Tongue (tissue), 2 donors: ENCODE results near the gene KAZN. TPM values are rescaled to one million over a fixed set of nuclear protein-coding genes. Genes with fewer than 3 reads are reported as not detected.

Source experiments
- DNase-seq: peaks from one replicate; pipeline ENCODE4 v3.0.0-alpha.2; 2015
- total RNA-seq: library from RNA; depleted of rRNA; stranded (reverse); fragments of >200 nt; gene quantifications from one replicate; pipeline ENCODE4 v1.2.3, GENCODE V29; 2014

The KAZN gene
- total RNA-seq, 1 donor from 2014 or later: 12.3 TPM

- DNase-seq: no peak
Observed at GRCh38 chr1:14888374-14888773, 289.9 kb downstream of the KAZN start.

GRCh38 chr1:14889825-14890440 lies 291.4 kb downstream of the KAZN start:
- DNase-seq: no peak

GRCh38 chr1:14891991-14892390 lies 293.5 kb downstream of the KAZN start:
- no peak for DNase-seq

GRCh38 chr1:14894811-14895560 lies 296.5 kb downstream of the KAZN start:
- no peak for DNase-seq

GRCh38 chr1:14895727-14896126 lies 297.2 kb downstream of the KAZN start:
- no peak for DNase-seq

GRCh38 chr1:14896381-14897079 lies 298.0 kb downstream of the KAZN start:
- no peak for DNase-seq

- no peak for DNase-seq
Observed at GRCh38 chr1:14897080-14897449, 298.6 kb downstream of the KAZN start.

- DNase-seq: no peak
Observed at GRCh38 chr1:14897547-14897946, 299.1 kb downstream of the KAZN start.

- DNase-seq: no peak
Observed at GRCh38 chr1:14897997-14898645, 299.6 kb downstream of the KAZN start.

GRCh38 chr1:14899686-14900085 lies 301.2 kb downstream of the KAZN start:
- no peak for DNase-seq

- DNase-seq: no peak
Observed at GRCh38 chr1:14901371-14901954, 303.0 kb downstream of the KAZN start.

GRCh38 chr1:14903922-14904321 lies 305.4 kb downstream of the KAZN start:
- DNase-seq: no peak

GRCh38 chr1:14906665-14907064 lies 308.2 kb downstream of the KAZN start:
- no peak for DNase-seq

GRCh38 chr1:14907416-14907815 lies 308.9 kb downstream of the KAZN start:
- no peak for DNase-seq

GRCh38 chr1:14909273-14909672 lies 310.8 kb downstream of the KAZN start:
- no peak for DNase-seq

GRCh38 chr1:14909920-14910460 lies 311.5 kb downstream of the KAZN start:
- DNase-seq: no peak

GRCh38 chr1:14910984-14911721 lies 312.7 kb downstream of the KAZN start:
- no peak for DNase-seq

- DNase-seq: no peak
Observed at GRCh38 chr1:14912839-14913481, 314.5 kb downstream of the KAZN start.

- no peak for DNase-seq
Observed at GRCh38 chr1:14913482-14914177, 315.1 kb downstream of the KAZN start.

GRCh38 chr1:14914351-14914988 lies 316.0 kb downstream of the KAZN start:
- no peak for DNase-seq
